DND-41 (cell line): ENCODE results near the gene ADARB2.

ENCODE experiments used
- ATAC-seq: fragments of 200-7000 bp; cut with Tn5 transposase; 3 replicates; pipeline ENCODE4 v1.9.1; 2021; ENCODE audit warnings: low read depth; ENCODE audit not compliant: insufficient read depth
- DNase-seq: peaks from one replicate; pipeline ENCODE4 v3.0.0-alpha.2; 2020
- H2AFZ ChIP-seq: 2 replicates; pipeline ENCODE4 v1.6.0; 2012; ENCODE audit warnings: low read depth, low read length
- H3K27ac ChIP-seq: 2 replicates; pipeline ENCODE4 v1.5.1; 2012; ENCODE audit warnings: low read length, inconsistent platforms
- H3K27me3 ChIP-seq: fragments of 200-600 bp; sonication (generic); 2 replicates; pipeline ENCODE4 v1.6.0; 2012; ENCODE audit warnings: low read length, mild to moderate bottlenecking, inconsistent platforms; ENCODE audit not compliant: insufficient read depth, poor library complexity
- H3K36me3 ChIP-seq: 2 replicates; pipeline ENCODE4 v1.5.1; 2012; ENCODE audit warnings: low read length, inconsistent platforms; ENCODE audit not compliant: insufficient read depth
- H3K4me1 ChIP-seq: 2 replicates; pipeline ENCODE4 v1.5.1; 2012; ENCODE audit warnings: mild to moderate bottlenecking, low read length; ENCODE audit not compliant: insufficient read depth
- H3K4me2 ChIP-seq: 2 replicates; pipeline ENCODE4 v1.6.0; 2012; ENCODE audit warnings: mild to moderate bottlenecking, moderate library complexity, low read length, inconsistent platforms; ENCODE audit not compliant: insufficient read depth
- H3K4me3 ChIP-seq, 2 experiments: fragments of 200-600 bp in 1 of 2; shearing (Covaris generic) in 1 of 2; 2 replicates each; pipeline ENCODE4 v1.5.1; 2012 to 2016; ENCODE audit warnings: inconsistent platforms in 2 of 2, low read length in 2 of 2, mild to moderate bottlenecking in 2 of 2, low read depth in 1 of 2, moderate library complexity in 1 of 2
- H3K79me2 ChIP-seq: 2 replicates; pipeline ENCODE4 v1.6.0; 2012; ENCODE audit warnings: low read length, inconsistent platforms; ENCODE audit not compliant: insufficient read depth
- H3K9ac ChIP-seq: 2 replicates; pipeline ENCODE4 v1.6.0; 2012; ENCODE audit warnings: low read depth, mild to moderate bottlenecking, inconsistent platforms, low read length, moderate library complexity
- H3K9me3 ChIP-seq: 2 replicates; pipeline ENCODE4 v1.5.1; 2012; ENCODE audit warnings: low read length, moderate library complexity, mild to moderate bottlenecking, inconsistent platforms; ENCODE audit not compliant: insufficient read depth, severe bottlenecking
- H4K20me1 ChIP-seq: 2 replicates; pipeline ENCODE4 v1.6.0; 2012; ENCODE audit warnings: low read length; ENCODE audit not compliant: insufficient read depth
- EZH2 ChIP-seq: IDR thresholded peaks from 3 replicates; pipeline ENCODE4 v1.6.1; 2012; ENCODE audit warnings: borderline replicate concordance, low read depth, mild to moderate bottlenecking, moderate library complexity, low read length, inconsistent platforms; ENCODE audit not compliant: severe bottlenecking
- TF ChIP-seq, protein P1 (sequence below): IDR thresholded peaks from 2 replicates; pipeline ENCODE4 v1.5.1; 2012; ENCODE audit warnings: borderline replicate concordance, low read length, moderate library complexity, mild to moderate bottlenecking; ENCODE audit not compliant: poor library complexity, severe bottlenecking; ENCODE audit errors: extremely low read depth

ADARB2 gene

DNA sequence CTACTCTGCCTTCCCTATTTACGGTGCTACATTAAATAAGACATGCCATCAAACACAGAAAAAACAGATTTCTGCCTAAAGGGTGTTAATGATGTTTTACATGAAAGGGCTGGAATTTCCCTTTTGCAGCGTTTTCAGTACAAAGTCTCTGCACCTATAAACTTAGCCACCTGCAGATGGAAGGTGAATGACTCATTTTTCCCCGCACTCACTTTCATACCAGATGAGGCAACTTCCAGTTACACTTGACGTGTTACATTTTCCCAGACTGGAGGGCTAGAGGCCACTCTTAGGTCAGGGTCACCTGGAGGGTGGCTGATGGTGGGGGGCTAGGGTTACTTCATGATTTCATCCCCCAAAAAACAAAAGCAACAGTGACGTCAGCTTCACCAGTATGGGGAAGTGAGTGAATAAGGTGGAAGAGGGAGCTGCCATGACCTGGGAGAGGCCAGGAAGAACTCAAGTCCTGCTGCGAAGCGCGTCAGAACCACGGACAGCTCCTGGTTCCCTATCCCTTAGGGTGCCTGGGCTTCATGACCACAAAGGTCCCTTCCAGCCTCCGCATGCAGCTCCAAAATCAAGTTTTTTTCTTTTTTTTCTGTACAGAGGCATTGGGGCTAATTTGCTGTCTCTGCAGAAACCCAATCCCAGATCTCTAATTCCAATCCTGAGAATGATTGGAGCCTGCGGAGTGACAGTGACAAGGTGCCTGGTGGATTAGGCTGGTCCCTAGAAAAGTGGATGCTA is 94.0 kb downstream of the ADARB2 start:
- Histone ChIP-seq H3K9me3 (no peaks in the 10 kb centered on the region), H2AFZ (no peak overlapping the region), H3K27ac (no peak overlapping the region), H3K79me2 (no peaks in the 10 kb centered on the region), H3K9ac (no peak overlapping the region), H3K4me3 (no peak overlapping the region), H3K36me3 (no peaks in the 10 kb centered on the region), H3K4me1 (no peaks in the 10 kb centered on the region; the same call in 1 of the 2 replicates), H4K20me1 (no peaks in the 10 kb centered on the region), H3K4me2 (no peak overlapping the region), H3K27me3 (peaks cover 4% of the 10 kb centered on the region)
- TF ChIP-seq, protein P1, sequence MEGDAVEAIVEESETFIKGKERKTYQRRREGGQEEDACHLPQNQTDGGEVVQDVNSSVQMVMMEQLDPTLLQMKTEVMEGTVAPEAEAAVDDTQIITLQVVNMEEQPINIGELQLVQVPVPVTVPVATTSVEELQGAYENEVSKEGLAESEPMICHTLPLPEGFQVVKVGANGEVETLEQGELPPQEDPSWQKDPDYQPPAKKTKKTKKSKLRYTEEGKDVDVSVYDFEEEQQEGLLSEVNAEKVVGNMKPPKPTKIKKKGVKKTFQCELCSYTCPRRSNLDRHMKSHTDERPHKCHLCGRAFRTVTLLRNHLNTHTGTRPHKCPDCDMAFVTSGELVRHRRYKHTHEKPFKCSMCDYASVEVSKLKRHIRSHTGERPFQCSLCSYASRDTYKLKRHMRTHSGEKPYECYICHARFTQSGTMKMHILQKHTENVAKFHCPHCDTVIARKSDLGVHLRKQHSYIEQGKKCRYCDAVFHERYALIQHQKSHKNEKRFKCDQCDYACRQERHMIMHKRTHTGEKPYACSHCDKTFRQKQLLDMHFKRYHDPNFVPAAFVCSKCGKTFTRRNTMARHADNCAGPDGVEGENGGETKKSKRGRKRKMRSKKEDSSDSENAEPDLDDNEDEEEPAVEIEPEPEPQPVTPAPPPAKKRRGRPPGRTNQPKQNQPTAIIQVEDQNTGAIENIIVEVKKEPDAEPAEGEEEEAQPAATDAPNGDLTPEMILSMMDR = no peak
- TF ChIP-seq EZH2 = no peak
- ATAC-seq = peak; percentile 85
- DNase-seq = peak; percentile 56

DNA sequence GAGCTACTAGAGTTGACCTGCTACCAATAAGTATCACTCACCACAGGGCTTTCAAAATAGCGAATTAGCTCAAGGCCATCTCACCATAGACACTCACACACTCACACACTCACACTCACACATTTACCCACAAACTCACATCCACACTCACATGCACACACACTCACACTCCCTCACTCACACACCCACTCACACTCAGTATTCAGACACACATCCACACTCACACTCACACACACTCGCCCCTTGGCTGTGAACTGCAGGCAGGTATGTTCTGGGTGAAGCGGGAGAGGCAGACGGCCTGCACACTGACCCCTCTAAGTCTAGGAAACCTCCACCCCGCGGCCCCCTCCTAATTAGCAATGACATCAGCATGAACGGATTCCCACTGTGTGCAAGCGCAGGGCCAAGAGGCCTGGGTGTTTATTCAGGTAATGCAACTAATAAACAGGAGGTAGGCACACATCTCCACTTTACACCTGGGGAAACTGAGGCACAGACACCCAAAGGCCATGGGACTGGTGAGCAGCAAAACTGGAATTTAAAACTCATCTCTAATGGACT is 94.6 kb downstream of the ADARB2 start:
- Histone ChIP-seq H3K79me2 (no peaks in the 10 kb centered on the region), H3K9me3 (no peaks in the 10 kb centered on the region), H3K9ac (no peak overlapping the region), H3K4me3 (no peak overlapping the region), H3K27ac (no peak overlapping the region), H2AFZ (no peak overlapping the region), H3K4me1 (no peaks in the 10 kb centered on the region; the same call in 1 of the 2 replicates), H4K20me1 (no peaks in the 10 kb centered on the region), H3K27me3 (peaks cover 4% of the 10 kb centered on the region), H3K4me2 (no peak overlapping the region), H3K36me3 (no peaks in the 10 kb centered on the region)
- TF ChIP-seq EZH2 = no peak
- TF ChIP-seq, protein P1 = no peak
- DNase-seq (no peak), ATAC-seq (no peak)

- H2AFZ ChIP-seq = no peak overlapping the region
- H3K36me3 ChIP-seq = no peaks in the 10 kb centered on the region
- peaks cover 4% of the 10 kb centered on the region for H3K27me3 ChIP-seq
- peak; percentile 57; the same call in 1 of the 3 replicates for ATAC-seq
- TF ChIP-seq, protein P1 = no peak
- TF ChIP-seq EZH2 = no peak
- no peak overlapping the region for H3K27ac ChIP-seq
- no peak overlapping the region for H3K4me2 ChIP-seq
- H3K4me3 ChIP-seq = no peak overlapping the region
- H3K4me1 ChIP-seq = no peaks in the 10 kb centered on the region; the same call in 1 of the 2 replicates
- H4K20me1 ChIP-seq = no peaks in the 10 kb centered on the region
- no peaks in the 10 kb centered on the region for H3K9me3 ChIP-seq
- no peak overlapping the region for H3K9ac ChIP-seq
- peak; percentile 25 for DNase-seq
- no peaks in the 10 kb centered on the region for H3K79me2 ChIP-seq
Observed at GRCh38 chr10:1641402-1641801, 95.9 kb downstream of the ADARB2 start.
